ENCODE data around the gene LAIR2.
"Not testable (repeated sequence)": the region's sequence is repeated elsewhere in the genome, so short reads cannot be mapped to it uniquely, and the experiment has no call there.

Gene LAIR2

DNA sequence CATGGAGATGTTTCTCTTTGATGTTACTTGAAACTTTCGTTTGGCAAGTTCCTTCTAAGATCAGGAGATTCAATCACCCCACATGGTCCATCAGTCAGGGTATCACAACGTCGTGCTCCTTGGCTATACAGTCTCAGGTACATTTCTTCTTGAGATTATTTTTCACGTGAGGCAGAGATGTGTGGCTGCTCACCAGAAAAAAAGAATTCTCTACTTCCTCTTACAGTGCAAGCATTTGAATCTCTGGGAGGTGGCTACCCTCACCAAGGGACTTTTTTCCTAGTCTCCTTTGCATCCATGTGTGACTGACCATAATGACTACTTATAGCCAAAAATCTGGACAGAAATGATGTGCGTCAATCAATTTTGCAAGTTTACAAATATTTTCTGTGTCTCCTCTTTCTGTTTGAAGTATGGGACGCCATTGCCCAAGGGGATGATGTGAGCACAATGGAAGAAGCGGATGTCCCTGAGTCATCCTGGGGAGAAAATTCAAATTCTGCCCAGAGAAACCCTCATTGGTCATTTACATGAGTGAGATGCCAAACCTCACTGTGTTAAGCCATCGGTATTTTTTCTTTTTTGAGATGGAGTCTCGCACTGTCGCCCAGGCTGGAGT, 8.6 kb upstream of the LAIR2 start:
- no peak for DNase-seq (ENCODE audit: low spot score)

DNA sequence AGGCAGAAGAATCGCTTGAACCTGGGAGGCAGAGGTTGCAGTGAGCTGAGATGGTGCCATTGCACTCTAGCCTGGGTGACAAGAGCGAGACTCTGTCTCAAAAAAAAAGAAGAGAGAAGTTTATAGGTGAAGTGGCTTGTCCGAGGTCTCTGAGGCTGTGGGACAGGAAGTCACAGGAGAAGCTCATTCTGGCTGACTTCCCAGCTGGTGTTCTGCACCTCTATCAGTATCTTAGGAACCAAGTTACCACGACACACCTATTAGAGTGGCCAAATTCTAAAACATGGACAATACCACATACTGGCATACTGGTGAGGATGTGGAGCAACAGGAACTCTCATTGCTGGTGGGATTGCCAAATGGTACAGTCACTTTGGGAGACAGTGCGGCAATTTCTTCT, 7.3 kb upstream of the LAIR2 start:
- not testable (repeated sequence) for DNase-seq (ENCODE audit: low spot score)

DNA sequence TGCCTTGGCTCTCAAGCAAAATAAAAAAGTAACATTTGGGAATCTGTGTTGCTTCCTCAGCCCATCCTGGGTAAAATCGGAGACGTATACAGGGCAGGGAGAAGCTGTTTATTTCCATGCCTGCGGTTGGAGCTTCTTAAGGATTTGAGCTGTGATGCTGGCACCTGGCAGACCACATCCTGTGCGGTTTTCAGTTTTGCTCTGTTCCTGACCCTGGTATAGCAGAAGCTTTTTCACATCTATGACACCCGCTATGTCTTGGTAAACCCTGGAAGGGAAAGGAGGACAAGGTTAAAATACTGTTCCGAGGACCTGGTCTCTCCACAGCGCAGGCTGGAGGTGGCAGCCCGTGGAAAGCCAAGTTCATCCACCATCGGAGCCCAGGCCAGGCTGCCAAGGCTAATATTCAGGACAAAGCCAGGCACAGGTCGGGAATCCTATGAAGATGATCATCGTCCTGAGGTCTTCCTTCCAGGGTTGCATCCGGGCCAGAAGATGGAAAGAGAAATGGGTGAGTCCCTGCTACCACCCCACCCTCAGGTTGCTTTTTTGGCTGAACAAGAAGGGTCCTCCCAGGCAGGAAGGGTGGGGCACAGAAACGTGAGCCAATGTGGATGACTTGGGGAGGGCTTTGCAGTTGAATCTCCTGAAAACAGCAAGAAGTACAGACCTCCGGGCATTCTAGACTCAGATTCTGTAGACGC, 4.7 kb upstream of the LAIR2 start:
- DNase-seq (ENCODE audit: low spot score), result peak; percentile 13

DNA sequence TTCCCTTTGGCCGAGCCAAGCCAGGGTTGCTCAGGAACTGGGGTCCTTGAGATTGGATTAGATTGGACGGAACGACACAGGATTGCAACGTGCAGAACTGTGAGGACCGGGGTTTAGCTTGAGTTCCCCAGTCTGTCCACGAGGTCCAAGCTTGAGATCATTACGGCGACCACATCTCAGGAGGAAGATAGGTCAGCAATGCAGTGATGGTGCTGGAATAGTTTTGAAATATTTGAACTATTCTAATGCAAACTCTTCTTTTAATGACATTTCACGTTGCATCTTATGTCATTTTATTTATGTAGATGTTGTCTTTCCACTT, 4.2 kb upstream of the LAIR2 start:
- not testable (repeated sequence) for DNase-seq (ENCODE audit: low spot score)

DNA sequence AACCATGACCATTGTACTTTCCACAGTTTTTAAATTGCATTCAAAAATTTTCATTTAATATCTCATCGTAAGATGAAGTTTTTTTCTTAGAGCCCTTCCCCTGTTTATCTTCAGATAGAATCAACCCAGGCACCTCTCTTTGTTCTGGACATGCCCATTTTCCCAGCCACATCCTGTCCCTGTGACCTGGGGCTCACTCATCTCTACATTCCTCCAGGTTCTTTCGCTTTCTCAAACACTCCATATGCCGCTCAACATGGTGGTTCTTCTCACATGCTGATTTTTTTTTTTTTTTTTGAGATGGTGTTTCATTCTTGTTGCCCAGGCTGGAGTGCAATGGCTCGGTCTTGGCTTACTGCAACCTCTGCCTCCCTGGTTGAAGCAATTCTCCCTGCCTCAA, 2.9 kb downstream of the LAIR2 start:
- not testable (repeated sequence) for DNase-seq (ENCODE audit: low spot score)

DNA sequence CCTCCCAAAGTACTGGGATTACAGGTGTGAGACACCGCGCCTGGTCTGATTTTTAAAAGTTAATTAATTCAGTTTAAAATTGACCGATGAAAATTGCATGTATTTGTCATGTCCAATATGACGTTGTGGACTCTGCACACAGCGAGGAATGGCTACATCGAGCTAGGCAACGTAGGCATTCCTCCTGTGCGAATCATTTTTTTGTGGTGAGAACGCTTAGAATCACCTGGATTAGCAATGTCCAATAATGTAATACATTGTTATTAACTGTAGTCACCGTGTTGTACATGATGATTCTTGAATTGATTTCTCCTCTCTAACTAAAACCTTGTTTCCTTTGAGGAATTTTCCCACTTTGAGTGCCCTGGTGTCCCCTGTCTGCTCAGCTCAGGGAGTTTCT, 3.4 kb downstream of the LAIR2 start:
- no peak for DNase-seq (ENCODE audit: low spot score)

DNA sequence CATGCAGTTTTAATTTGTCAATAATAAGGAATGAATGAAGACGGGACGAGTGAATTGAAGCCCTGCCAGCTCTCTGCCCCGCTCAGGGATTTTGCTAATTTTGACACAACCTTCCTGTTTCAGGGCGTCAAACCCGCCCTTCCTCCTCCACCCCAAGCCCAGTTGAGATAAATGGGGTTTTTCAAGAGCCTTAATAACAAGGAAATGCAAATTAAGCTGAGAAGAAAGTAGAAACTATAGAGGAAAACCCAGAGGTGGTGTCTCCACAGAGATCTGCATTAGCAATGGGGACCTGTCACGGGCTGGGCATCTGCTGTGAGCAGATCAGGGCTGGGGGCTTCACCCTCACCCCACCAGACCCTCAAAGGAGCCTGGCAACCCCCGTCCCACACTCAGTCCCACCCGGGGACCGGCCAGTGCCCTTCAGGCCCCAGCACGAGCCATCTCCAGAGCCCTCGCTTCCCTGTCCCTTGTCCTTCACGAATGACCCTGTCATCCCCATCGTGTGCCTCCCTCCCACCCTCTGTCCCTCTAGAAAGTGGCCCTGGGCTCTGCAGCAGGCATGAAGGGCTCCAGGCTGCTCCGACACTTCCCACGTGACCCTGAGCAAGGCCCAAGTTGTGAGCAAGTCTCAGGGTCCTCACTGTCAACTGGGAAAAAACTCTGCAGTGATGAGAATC, 4.5 kb downstream of the LAIR2 start:
- DNase-seq (ENCODE audit: low spot score), result not testable (repeated sequence)

DNA sequence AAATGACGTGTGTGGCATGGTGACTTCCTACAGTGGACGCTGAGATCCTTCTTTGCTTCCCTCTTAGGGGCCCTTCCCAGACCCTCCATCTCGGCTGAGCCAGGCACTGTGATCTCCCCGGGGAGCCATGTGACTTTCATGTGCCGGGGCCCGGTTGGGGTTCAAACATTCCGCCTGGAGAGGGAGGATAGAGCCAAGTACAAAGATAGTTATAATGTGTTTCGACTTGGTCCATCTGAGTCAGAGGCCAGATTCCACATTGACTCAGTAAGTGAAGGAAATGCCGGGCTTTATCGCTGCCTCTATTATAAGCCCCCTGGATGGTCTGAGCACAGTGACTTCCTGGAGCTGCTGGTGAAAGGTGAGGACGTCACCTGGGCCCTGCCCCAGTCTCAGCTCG, 5.2 kb downstream of the LAIR2 start:
- no peak for DNase-seq (ENCODE audit: low spot score)

DNA sequence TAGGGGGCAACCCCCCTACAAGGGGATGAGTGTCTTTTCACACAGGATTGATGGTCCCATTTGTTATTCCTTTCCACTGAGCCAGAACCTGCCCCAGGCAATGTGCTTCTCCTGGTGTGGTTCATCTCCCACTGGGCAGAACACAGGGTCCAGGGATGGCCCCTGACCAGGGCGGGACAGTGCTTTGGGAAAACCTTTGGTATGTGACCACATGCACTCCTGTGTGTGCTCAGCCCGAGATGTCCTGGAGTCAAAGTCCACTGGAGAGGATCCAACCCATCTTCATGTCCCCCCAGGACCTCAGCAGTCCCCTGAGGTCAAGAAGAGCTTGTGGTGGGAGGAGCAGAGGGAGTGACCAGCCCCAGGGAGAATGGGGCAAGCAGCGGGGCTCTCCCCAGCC, 5.9 kb downstream of the LAIR2 start:
- DNase-seq (ENCODE audit: low spot score), result not testable (repeated sequence)

DNA sequence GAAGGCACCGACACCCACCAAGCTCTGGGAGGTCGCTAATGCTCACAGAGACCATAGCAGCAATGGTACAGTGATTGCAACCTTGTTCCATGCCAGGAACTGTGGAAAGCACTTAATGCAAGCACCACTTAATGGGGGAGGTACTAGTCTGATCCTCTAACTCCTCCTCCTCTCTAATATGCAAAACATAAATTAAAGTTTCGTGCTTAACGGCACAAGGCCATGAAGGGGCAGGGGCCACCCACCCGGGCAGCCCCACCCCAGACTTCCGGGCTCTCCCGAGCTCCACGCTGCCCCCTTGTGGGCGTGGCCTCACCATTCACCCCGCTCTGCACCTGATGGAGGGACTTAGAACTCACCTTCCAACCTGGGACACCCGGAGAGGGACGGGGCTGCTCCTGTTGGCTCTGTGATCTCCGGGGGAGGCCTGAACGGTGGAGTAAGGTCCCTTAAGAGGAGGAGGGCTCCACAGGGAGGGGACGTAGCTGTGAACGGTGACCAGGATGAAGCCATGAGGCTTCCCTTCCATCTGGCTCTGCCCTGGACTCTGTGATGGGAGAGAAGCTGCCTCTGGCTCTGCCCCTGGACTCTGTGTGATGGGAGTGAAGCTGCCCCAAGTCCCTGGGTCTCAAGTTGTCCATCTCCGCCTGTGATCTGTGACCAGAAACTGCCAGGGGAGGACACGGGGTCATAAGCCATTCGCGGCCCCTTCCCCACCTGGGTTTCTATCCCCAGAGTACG, 6.7 kb downstream of the LAIR2 start:
- DNase-seq (ENCODE audit: low spot score), result not testable (repeated sequence)

DNA sequence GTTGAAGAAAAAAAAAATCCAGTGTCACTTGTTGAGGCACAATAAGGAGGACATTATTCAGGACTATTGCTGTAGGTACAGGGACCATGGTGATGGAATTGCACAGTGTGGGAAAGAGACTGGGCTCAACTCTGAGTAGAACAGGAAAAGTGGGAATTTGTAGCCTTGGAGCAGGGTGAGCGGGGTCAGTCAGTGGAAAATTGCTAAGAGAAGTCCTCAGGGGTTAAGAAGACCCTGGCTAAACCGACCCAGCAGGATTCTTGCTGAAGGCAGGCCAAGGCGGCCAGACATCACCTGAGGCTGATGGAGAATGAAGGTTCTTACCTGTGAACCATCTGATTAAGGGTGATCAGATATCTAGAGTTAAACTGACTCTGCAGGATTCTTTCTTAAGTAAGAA, 12.5 kb downstream of the LAIR2 start:
- no peak for DNase-seq (ENCODE audit: low spot score)

DNA sequence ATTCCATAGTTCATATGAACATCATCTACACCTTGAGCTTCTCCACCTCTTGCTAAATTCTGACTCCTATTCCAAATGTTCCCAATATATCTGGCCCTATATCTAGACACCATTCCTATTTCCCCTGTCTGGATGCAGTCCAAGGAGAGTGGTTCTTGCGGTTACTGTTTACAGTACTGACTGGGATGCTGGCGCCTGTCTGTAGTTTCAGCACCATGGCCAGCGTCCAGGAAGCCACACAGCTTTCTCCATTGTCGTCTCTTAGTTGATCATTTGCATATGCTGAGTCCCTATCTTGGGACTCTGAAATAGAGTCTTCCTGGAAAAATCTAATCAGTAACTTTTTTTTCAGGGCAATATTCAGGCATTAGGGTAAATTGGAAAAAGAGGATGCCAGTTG, 14.9 kb downstream of the LAIR2 start:
- DNase-seq (ENCODE audit: low spot score), result peak; percentile 51

DNA sequence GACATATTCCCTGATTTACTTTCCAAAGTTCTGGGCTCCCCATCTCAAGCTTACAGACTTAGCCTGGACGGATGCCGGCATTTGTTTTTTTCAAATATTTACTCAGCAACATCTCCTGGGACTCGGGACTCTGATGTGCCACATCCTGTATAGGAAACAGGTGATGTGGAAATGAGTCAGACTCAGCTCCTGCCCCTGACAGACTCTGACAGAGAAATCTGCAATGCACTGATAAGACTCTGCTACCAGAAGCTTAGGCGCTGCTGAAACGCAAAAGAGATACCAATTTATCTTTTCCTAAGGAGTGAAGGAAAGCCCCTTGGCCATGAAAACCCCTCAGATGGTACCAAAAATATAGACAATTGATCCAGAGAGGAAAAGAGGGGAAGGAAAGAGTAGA, 16.2 kb downstream of the LAIR2 start:
- DNase-seq (ENCODE audit: low spot score), result no peak

DNA sequence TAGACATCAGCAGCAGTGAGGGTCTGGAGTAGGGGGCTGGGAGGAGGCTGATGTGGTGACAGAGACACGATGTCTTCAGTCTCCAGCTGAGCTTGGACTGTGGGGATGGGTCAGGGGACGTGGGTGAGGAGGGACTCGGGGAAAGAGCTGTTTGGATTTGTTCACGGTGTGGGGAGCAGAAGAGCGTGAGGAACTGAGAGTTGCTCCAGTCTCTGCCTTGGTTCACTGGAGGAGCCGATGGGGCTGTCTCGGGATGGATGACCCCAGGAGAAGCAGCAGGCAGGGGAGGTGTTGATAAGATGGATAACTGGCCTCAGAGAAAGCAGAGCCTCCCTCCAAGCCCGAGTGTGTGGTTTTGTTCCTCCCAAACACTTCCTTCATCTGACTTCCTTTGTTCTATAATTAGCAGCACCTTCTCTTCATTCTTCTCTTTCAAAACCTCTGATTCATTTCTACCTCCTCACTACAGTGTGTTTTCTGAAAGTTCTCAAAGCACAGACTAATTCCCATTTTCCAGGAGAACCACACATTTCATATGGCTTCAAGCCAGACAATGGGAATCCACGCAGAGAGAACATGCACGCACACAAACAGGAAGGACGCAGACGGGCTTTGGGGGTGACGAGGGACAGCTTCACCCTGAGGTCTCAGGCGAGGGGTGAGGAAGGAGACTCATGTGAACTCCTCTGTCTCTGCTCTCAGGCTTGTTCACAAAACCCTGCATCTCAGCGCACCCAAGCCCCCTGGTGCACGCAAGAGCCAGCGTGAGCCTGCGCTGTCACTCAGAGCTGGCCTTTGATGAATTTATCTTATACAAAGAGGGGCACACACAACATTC, 18.6 kb downstream of the LAIR2 start:
- DNase-seq (ENCODE audit: low spot score), result no peak

DNA sequence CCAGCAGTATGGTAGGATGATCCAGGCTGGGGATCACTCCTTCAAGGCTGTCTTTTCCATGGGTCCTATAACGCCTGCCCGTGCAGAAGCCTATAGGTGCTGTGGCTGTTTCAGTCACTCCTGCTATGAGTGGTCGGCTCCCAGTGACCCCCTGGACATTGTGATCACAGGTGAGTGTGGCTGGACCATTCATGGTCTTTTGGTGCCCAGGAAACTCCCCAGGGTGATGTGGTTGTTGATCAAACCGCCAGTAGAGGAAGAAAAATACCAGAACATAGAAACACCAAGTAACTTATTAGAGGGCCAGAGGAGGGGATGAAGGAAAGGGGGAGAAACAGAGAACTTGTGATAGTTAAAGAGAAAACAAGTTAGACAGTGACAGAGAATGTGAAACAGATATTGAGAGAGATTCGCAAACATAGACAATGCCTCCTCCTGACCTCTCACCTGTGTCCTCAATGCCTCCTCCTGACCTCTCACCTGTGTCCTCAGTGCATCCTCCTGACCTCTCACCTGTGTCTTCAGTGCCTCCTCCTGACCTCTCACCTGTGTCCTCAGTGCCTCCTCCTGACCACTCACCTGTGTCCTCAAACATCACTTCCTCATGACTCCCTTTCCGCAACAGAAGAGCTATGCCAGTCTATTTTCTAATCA, 19.4 kb downstream of the LAIR2 start:
- no peak for DNase-seq (ENCODE audit: low spot score)

DNA sequence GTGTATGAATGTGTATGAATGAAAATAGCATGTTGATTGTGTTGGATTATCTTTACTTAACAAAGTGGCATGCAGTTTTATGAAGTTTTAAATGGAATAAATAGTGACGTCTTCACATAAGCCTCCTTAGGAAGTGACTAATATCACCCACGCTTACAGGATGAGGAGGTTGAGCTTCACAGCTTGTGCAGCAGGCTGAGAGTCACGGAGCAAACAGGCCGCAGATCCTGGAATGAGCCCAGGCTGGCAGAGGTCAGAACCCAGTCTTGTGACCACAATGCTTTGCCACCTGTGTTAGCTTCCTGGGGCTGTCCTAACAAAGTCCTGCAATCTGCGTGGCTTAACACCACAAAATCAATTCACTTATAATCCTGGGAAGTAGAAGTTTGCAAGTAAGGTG, 20.8 kb downstream of the LAIR2 start:
- no peak for DNase-seq (ENCODE audit: low spot score)

DNA sequence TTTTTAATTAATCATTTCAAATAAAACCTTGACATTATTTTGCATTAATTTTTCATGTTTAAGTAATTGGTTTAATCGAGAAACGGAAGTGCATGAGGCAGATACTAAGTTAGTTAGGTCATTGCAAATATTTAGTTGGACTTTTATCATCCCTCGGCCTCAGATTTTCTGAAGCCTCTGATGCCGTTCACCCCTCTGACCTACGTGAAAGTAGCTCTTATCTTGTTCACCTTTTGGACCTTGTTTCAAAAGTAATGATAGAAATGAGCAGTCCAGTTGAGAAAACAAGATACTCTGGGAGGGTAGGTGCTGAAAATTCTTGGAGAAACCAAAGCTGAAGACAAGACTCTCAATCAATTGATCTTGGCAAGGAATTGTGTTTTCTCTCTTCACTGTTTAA, 23.0 kb downstream of the LAIR2 start:
- no peak for DNase-seq (ENCODE audit: low spot score)

DNA sequence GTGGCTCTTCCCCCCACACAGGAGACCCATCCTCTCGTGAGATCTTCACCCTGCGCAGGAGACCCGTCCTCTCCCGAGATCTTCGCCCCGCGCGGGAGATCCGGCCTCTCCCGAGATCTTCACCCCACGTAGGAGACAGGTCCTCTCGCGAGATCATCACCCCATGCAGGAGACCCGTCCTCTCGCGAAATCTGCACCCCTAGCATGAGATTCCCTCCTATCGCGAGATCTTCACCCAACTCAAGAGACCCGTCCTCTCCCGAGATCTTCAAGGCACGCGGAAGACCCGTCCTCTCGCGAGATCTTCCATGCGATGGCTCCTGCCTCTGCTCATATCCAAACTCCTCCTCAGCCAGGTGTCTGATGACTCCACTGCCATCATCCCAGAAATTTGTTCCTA, 24.3 kb downstream of the LAIR2 start:
- DNase-seq (ENCODE audit: low spot score), result no peak

DNA sequence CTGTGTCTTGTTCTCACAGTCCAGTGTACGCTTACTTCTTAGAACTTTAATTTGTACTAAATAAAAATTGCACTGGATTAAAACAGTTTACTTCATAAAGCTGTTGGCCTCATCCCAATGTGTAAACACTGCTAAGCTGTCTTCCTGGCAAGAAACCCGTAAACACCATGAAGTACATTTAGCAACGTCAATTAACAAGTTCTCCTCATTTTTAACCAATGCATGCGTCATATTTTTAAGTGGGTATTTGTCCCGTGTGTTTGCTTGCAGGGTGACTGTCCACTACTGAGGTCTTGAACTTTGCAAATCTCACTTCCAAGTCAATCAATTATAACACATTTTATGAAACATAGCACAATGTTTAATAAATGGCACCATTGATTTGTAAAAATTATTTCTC, 28.2 kb downstream of the LAIR2 start:
- no peak for DNase-seq (ENCODE audit: low spot score)

DNA sequence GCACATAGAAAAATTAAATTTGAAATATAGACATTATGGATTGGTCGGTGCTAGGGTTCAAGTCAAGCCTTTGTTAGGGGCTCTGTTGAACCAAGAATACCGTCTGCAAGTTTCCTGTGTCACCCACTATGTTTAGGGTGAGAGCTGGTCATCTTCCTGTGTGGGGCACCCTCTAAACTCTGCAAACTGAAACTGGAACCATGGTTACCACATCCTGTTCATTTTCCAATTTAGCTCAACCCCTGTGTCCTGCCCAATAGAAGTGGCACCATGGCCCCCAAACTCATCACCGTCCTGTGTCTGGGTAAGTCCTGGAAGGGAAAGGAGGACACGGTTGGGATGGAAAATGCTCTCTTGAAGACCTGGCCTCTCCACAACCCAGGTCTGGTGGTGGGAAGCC, 29.9 kb downstream of the LAIR2 start:
- peak; percentile 25 for DNase-seq (ENCODE audit: low spot score)

DNA sequence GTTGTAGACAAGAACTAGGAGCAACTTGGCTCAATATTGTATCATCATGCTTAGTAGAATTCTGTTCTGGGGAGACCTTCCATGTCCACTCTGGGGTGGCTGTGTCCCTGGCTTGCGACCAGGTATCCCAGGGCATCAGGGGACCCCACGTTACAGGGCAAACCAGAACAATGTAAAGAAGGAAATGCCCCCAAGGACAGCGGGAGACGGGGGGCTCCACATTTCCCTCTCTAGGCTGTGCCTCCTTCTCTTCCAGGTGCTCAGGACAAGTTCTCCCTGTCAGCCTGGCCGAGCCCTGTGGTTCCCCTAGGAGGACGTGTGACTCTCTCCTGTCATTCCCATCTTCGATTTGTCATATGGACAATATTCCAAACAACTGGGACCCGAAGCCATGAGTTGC, 30.8 kb downstream of the LAIR2 start:
- no peak for DNase-seq (ENCODE audit: low spot score)

DNA sequence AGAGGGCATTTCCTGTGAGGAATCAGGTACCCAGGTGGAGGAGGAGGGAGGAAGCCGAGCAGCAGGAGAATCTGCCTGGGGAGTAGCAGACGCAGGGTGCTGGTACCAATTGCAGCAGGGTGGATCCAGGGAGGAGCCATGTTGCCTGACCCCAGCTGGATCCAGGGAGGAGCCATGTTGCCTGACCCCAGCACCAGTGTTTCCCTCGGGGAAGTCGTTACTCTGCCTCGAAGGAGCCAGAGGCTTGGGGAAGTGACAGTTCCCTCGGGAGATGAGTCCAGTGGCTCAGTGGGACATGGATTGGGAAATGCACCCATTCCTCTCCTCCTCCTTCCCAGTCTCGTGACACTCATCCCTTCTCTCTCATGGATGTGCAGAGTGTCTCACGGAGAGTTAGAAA, 31.5 kb downstream of the LAIR2 start:
- DNase-seq (ENCODE audit: low spot score), result no peak

Measured in CD4-positive, alpha-beta T cell treated with Interleukin-15 for 4 hours (primary cell).